A549 treated with ZK216348 at 1 μM for 4 hours (cell line): ENCODE results near the gene ARAP2. TPM values are rescaled to one million over a fixed set of nuclear protein-coding genes. Genes with fewer than 3 reads are reported as not detected.

Experiments used
- total RNA-seq: library from RNA; stranded (reverse); fragments of 200-300 nt; extraction: Qiagen RNA extraction; gene quantifications from 5 replicates; pipeline ENCODE4 v1.2.3, GENCODE V29; 2022; ENCODE audit warnings: low read depth

ARAP2 gene
- total RNA-seq = 0.34 to 1.1 TPM (median 0.65 TPM) in 5 replicates

GRCh38 chr4:36244257-36245082, at the start of gene ARAP2:
ARAP2 (minus strand) TSS chr4:36244514; CDS start chr4:36229486, 15,028 bp downstream.

GRCh38 chr4:36281384-36282106, 37.2 kb upstream of the ARAP2 start, which contains the start of gene DTHD1:
DTHD1 (plus strand) TSS chr4:36281616; CDS start chr4:36281759, 143 bp downstream.

Other genes with a start within 250 kb of the ARAP2 start
- not detected in 5 replicates for gene DTHD1, start 37.1 kb upstream of the ARAP2 start, total RNA-seq